Esophagus muscularis mucosa (tissue), 3 donors: ENCODE measurements around the gene EVI5.

Source experiments
- CTCF ChIP-seq, 3 experiments: fragments of 200-600 bp in 2 of 3; fragments of 450-650 bp in 1 of 3; sonication (generic) in 2 of 3; IDR thresholded peaks; one replicate each; pipeline ENCODE4 v1.5.1; 2017 to 2019; ENCODE audit warnings: antibody characterized with exemption in 3 of 3, mild to moderate bottlenecking in 2 of 3, moderate library complexity in 1 of 3
- EP300 ChIP-seq: sonication (generic); formaldehyde crosslinking; IDR thresholded peaks from one replicate; pipeline ENCODE4 v1.6.1; 2017; ENCODE audit warnings: antibody characterized with exemption

DNA sequence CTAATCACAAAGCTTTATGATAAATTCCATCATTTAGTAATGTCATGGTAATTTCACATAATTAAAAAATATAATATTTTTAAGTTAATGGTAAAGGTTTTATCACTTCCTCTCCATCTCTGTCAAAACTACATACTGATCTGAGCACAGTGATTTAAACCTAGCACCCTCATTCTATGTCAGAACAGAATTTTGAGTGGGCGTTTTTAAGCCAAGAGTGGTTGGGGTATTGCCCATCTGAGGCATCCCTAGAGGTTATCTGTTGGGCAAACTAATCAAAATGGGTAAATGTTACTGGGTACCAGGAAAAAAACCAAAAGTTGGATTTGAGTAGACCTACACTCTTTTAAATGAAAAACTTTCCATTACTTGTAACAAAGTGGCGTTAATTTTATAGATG is 197.5 kb downstream of the EVI5 start:
- TF ChIP-seq EP300 (no peak), CTCF (IDR thresholded peaks at IDR 0.05) (no peak)
